Adipocyte (in vitro differentiated cells): ENCODE results near the gene SMAP1.

Experiments used
- DNase-seq: peaks from one replicate; pipeline ENCODE4 v3.0.0-alpha.2; 2015; ENCODE audit warnings: low read depth
- H3K27me3 ChIP-seq: replicated peaks from 2 replicates; pipeline ENCODE4 v1.7.0; 2013; ENCODE audit warnings: mild to moderate bottlenecking, low read length, moderate library complexity; ENCODE audit not compliant: control insufficient read depth, insufficient read depth
- H3K36me3 ChIP-seq: 2 replicates; pipeline ENCODE4 v1.7.0; 2013; ENCODE audit warnings: low read length, mild to moderate bottlenecking, moderate library complexity; ENCODE audit not compliant: control insufficient read depth, insufficient read depth, severe bottlenecking
- H3K4me1 ChIP-seq: 2 replicates; pipeline ENCODE4 v1.7.0; 2013; ENCODE audit warnings: mild to moderate bottlenecking, low read length, moderate library complexity; ENCODE audit not compliant: control insufficient read depth, insufficient read depth
- H3K4me3 ChIP-seq: 2 replicates; pipeline ENCODE4 v1.7.0; 2013; ENCODE audit warnings: mild to moderate bottlenecking, low read length, moderate library complexity
- H3K9ac ChIP-seq: 2 replicates; pipeline ENCODE4 v1.7.0; 2013; ENCODE audit warnings: mild to moderate bottlenecking, low read length, moderate library complexity
- H3K9me3 ChIP-seq: 2 replicates; pipeline ENCODE4 v1.7.0; 2013; ENCODE audit warnings: mild to moderate bottlenecking, low read length, moderate library complexity; ENCODE audit not compliant: control insufficient read depth

Gene SMAP1

DNA sequence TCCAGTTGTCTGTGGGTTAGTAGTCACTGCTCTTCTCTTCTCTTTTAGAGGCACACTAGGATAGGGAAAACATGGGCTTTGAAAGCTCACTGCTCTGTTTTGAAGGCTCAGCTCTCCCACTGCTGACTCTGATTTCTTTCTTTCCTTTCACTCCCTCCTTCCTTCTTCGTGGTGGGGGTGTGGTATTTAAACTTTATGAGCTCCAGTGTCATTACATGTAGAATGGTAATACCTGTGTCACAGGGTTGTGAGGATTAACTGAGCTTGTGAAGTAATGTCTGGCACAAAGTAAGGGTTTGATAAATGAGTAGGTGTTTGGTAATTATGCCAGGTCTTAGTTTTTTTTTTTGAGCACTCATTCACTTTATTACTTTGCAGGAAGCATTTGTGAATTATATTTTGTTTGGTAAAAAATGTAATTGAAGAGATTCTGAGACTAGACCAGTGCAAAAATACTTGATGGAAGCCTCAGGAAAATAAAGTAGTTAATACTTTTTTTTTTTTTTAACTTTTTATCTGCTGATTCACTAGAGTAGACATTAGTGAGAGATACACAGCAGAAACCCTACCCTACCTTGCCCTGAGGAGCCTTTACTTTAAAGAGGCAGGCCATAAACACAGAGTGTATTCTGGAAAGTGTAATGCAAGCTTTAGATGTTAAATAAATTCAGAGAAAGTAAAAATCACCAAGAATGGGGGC lies 17.3 kb downstream of the SMAP1 start:
- Histone ChIP-seq H3K9ac (no peak overlapping the region), H3K4me1 (peaks cover 36% of the 10 kb centered on the region), H3K4me3 (no peak overlapping the region), H3K36me3 (no peaks in the 10 kb centered on the region), H3K9me3 (no peaks in the 10 kb centered on the region), H3K27me3 (no peaks in the 10 kb centered on the region)
- no peak for DNase-seq

DNA sequence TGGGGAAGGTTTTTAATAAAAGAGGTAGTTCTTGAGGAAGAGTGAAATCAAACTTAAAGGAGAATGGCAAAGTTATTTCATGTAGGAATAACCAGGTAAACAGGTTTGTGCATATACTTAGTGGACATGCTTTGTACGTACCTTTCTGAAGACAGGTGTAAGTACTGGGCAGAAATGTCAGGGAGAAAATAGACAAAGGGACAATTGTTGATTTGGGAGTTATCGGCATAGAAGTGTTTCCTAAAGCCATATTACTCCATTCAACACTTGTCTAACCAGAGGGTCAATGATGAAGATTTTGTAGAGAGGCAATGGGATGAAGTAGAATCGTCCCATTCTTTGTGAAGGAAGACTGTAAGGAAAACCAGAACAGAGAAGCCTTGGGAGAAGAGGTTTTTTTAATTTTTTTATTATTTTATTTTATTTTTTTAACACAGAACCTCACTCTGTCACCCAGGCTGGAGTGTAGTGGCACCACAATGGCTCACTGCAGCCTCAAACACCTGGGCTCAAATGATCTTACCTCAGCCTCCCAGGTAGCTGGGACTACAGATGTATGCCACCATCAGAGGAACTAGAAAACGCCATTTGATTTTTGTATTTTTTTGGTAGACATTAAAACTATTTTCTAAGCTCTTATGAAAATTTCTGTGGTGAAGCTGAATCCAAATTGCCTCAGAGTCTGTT lies 18.0 kb downstream of the SMAP1 start:
- peak overlapping the region; percentile 54 for H3K9ac ChIP-seq
- H3K9me3 ChIP-seq: no peaks in the 10 kb centered on the region
- no peaks in the 10 kb centered on the region for H3K27me3 ChIP-seq
- no peak for DNase-seq
- peaks cover 36% of the 10 kb centered on the region for H3K4me1 ChIP-seq
- H3K4me3 ChIP-seq: no peak overlapping the region
- no peaks in the 10 kb centered on the region for H3K36me3 ChIP-seq

DNA sequence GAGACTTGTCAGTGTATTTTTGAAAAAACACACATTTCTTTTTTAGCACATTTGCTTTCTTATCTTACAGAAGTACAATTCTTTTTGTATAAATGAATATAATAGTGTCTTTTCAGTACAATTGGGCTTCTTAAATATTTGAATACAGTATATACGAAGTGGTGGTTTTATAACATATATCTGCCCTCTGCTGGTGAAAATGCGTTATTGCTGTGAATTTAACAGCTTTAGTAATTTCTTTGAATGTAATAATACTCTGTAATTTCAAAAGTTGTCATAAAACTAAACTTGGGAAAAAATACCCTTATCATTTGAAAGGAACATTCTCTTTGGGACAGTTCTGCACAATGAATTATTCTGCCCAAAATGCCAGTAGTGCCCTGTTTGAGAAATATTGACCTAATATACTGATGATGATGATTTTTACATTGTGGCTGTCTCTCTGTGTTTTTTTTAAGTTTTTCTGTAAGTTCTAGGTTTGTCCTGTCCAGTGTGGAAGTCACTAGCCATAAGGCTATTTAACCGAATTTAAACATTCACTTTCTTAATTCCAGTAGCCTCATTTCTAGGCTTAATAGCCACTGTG lies 19.0 kb downstream of the SMAP1 start:
- Histone ChIP-seq H3K4me3 (no peak overlapping the region), H3K27me3 (no peaks in the 10 kb centered on the region), H3K4me1 (peaks cover 36% of the 10 kb centered on the region), H3K9ac (peak overlapping the region; percentile 54), H3K36me3 (no peaks in the 10 kb centered on the region), H3K9me3 (no peaks in the 10 kb centered on the region)
- DNase-seq: peak; percentile 81

DNA sequence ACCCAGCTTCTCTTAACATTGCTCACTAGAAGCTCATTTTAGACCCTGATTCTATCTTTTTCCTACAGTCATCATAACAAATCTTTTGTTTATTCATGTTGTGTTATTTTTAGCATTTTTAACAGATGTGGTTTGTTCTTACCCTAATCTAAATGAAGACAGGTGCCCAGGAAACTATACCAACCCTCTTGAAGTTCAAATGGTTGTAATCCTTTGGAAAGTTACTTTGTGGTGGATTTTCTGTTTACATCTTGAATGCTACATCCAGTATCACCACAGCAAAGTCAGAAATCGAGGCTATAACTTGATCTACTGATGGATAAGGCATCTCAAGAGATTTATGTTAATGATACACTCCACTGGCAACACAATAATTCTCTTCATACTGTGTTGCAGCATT lies 26.2 kb downstream of the SMAP1 start:
- H3K9me3 ChIP-seq: no peaks in the 10 kb centered on the region
- no peak overlapping the region for H3K4me3 ChIP-seq
- H3K36me3 ChIP-seq: no peaks in the 10 kb centered on the region
- no peak overlapping the region for H3K9ac ChIP-seq
- H3K4me1 ChIP-seq: peaks cover under 1% of the 10 kb centered on the region
- DNase-seq: no peak
- no peaks in the 10 kb centered on the region for H3K27me3 ChIP-seq

DNA sequence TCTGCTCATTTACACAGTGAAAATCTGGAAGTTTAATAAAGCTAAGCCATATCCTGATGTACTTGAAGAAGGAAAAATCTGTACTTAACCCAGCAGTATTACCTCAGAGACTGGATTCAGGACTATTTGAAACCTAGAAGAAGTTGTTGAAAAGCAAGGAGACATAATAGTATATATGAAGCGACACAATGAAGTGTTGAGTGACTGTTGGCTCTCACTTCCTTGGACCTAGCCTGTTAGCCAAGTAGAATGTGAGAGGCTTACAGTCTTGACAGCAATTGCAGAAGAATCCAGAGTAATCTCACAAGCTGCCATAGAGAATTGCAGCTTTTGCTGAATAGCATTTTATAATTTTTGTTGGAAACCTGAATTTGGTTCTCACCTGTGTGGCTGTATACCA lies 26.7 kb downstream of the SMAP1 start:
- Histone ChIP-seq H3K9me3 (no peaks in the 10 kb centered on the region), H3K9ac (no peak overlapping the region), H3K4me3 (no peak overlapping the region), H3K36me3 (no peaks in the 10 kb centered on the region), H3K27me3 (no peaks in the 10 kb centered on the region), H3K4me1 (no peaks in the 10 kb centered on the region)
- DNase-seq: no peak

DNA sequence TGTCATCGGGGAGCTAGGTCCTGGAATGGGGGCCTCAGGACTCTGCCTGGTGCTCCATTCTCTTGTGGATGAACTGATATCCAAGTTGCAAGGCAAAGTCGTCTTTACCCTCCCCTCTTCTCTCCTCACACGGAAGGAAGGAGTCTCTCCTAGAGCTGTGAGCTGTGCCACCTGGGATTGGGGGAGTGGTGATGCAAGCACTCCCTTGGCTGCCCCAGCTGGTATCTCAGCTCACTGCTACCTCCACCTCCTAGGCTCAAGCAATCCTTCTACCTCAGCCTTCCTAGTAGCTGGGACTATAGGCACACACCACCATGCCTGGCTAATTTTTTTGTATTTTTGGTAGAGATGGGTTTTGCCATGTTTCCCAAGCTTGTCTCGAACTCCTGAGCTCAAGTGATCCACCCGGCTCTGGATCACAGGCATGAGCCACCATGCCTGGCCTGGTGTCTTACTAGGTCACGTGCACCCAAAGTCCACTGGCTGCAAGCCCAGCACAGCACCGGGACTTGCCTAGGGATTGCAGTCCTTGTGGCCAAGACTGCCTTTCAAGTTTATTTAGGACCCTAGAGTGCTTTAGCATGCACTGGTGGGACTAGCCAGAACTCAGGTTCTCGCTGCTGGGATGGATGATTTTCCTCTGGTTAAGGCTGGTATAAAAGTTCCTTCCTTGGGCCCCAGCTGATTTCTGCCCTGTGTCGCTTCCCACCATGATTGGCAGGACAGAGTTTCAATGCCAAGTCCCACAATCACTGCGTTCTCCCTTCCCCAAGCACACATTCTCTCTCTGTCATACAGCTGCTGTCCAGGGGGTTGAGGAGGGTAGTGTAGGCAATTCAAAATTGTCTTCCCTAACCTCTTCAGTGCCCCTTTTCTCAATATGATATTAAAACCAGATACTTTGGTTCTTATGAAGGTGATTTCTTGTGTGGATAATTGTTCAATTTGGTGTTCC lies 33.5 kb downstream of the SMAP1 start:
- H3K27me3 ChIP-seq: no peaks in the 10 kb centered on the region
- peaks cover 17% of the 10 kb centered on the region for H3K4me1 ChIP-seq
- no peak for DNase-seq
- no peaks in the 10 kb centered on the region for H3K9me3 ChIP-seq
- H3K36me3 ChIP-seq: peaks cover 3% of the 10 kb centered on the region
- H3K9ac ChIP-seq: no peak overlapping the region
- H3K4me3 ChIP-seq: no peak overlapping the region

DNA sequence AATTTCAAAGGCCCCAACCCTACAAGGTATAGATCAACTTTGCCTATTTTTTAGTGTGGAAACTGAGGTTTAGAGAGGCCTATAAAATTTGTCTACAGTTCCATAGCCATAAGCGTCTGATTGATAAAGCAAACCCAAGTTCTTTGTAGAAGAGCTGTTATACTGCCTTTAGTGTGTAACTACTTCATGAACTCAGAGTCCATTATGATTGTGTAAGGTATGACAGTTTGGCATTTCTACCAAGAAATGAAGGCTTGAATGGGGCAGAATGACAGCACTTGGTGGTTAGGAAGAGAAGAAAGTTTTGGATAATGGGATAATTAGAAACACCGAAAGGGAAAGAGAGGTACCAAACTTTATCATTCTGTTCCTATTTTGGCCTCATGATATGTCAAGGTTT lies 38.1 kb downstream of the SMAP1 start:
- H3K36me3 ChIP-seq: no peaks in the 10 kb centered on the region
- DNase-seq: no peak
- no peaks in the 10 kb centered on the region for H3K9me3 ChIP-seq
- no peak overlapping the region for H3K4me3 ChIP-seq
- peaks cover 22% of the 10 kb centered on the region for H3K4me1 ChIP-seq
- no peak overlapping the region for H3K9ac ChIP-seq
- no peaks in the 10 kb centered on the region for H3K27me3 ChIP-seq

DNA sequence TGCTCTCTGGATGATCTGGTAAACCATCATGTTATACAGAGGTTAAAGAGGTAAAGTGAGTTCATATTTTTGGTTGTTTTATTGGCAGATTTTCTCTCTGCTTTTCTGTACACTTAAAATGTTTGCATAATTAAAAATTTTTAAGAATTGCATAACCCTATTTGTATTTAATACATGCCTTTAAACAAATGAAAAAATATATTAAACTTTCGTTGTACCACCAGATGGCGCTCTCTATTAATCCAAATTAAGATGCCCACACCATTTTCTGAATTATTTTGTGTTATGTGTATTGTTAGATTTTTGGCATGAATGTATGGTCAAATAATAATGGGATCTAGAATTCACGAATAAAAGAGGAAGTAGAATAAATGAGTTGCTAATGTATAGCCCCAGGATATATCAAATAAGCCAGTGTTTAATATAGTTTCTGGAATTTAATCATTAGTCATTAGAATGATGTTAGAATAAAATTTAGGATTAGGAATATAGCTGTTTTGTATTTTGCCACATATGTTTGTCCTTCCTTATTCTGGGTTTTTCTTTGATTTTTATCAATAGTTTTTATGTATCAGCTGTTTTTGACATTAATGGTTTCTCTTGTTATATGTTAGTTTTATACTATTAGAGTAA lies 38.9 kb downstream of the SMAP1 start:
- no peaks in the 10 kb centered on the region for H3K9me3 ChIP-seq
- no peaks in the 10 kb centered on the region for H3K36me3 ChIP-seq
- peak; percentile 85 for DNase-seq
- H3K9ac ChIP-seq: no peak overlapping the region
- H3K4me3 ChIP-seq: no peak overlapping the region
- H3K4me1 ChIP-seq: peaks cover 16% of the 10 kb centered on the region
- H3K27me3 ChIP-seq: no peaks in the 10 kb centered on the region

DNA sequence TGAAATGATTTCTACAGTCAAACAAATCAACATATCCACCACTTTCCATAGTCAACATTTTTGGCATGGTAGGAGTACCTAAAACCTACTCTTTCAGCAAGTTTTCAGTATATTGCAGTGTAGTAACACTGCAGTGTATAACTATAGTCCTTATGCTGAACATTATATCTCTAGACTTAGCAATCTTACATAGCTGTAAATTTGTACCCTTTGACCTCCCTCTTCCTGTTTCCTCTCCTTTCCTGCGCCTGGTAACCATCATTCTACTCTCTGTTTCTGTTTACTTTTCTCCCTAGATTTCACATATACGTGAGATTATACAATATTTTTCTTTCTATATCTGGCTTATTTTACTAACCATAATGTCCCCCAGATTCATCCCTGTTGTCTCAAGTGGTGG lies 40.2 kb downstream of the SMAP1 start:
- Histone ChIP-seq H3K27me3 (no peaks in the 10 kb centered on the region), H3K36me3 (no peaks in the 10 kb centered on the region), H3K9ac (no peak overlapping the region), H3K4me3 (no peak overlapping the region), H3K9me3 (no peaks in the 10 kb centered on the region), H3K4me1 (peaks cover 16% of the 10 kb centered on the region)
- no peak for DNase-seq

DNA sequence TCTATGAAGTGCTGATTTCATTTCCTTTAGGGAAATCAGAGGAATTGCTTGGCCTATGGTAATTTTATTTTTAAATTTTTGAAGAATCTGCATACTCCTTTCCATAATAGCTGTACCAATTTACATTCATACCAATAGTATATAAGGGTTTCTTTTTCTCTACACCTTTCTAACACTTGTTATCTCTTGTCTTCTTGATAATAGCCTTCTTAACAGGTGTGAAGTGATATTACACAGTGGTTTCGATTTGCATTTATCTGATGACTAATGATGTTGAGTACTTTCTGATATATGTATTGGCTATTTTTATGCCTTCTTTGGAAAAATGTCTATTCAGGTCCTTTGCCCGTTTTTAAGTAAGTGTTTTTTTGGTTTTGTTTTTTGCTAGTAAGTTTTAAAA lies 40.8 kb downstream of the SMAP1 start:
- no peaks in the 10 kb centered on the region for H3K36me3 ChIP-seq
- H3K9ac ChIP-seq: no peak overlapping the region
- no peak for DNase-seq
- H3K4me1 ChIP-seq: peaks cover 16% of the 10 kb centered on the region
- no peaks in the 10 kb centered on the region for H3K27me3 ChIP-seq
- no peaks in the 10 kb centered on the region for H3K9me3 ChIP-seq
- no peak overlapping the region for H3K4me3 ChIP-seq
